Skeletal muscle cell (primary cell): ENCODE data around the gene CAPN11.
A peak's percentile ranks its signal among the peaks of the same experiment; 100 is the strongest.

Source experiments
- DNase-seq: peaks from one replicate; pipeline ENCODE4 v3.0.0-alpha.2; 2010; ENCODE audit warnings: low read depth
- H3K4me3 ChIP-seq: 2 replicates; pipeline ENCODE4 v1.5.1; 2011; ENCODE audit warnings: low read depth, mild to moderate bottlenecking, control low read depth, low read length, moderate library complexity

The CAPN11 gene

GRCh38 chr6:44158770-44159228, at the start of gene CAPN11:
TSS of gene CAPN11 (plus strand) at chr6:44158820. CDS start at chr6:44158849, 29 bp downstream.
- no peak for DNase-seq

GRCh38 chr6:44109212-44109611, 49.4 kb upstream of the CAPN11 start:
- no peak for DNase-seq
- H3K4me3 ChIP-seq: no peak overlapping the region

More at GRCh38 chr6:44158770-44159228, at the start of gene CAPN11:
- H3K4me3 ChIP-seq: no peak within 1 kb of the TSS

GRCh38 chr6:44110005-44110676, 48.5 kb upstream of the CAPN11 start:
- no peak overlapping the region for H3K4me3 ChIP-seq
- DNase-seq: no peak

GRCh38 chr6:44110966-44111365, 47.7 kb upstream of the CAPN11 start:
- DNase-seq: no peak
- H3K4me3 ChIP-seq: no peak overlapping the region

GRCh38 chr6:44111434-44112417, 46.9 kb upstream of the CAPN11 start:
- DNase-seq: no peak
- no peak overlapping the region for H3K4me3 ChIP-seq

- DNase-seq: no peak
- no peak overlapping the region for H3K4me3 ChIP-seq
Observed at GRCh38 chr6:44113414-44113813, 45.2 kb upstream of the CAPN11 start.

- no peak overlapping the region for H3K4me3 ChIP-seq
- no peak for DNase-seq
Observed at GRCh38 chr6:44115866-44116265, 42.8 kb upstream of the CAPN11 start.

- DNase-seq: peak; percentile 58
- H3K4me3 ChIP-seq: no peak overlapping the region
Observed at GRCh38 chr6:44116641-44117382, 41.8 kb upstream of the CAPN11 start.

GRCh38 chr6:44117397-44118128, 41.1 kb upstream of the CAPN11 start:
- no peak overlapping the region for H3K4me3 ChIP-seq
- DNase-seq: no peak

- H3K4me3 ChIP-seq: no peak overlapping the region
- DNase-seq: no peak
Observed at GRCh38 chr6:44119704-44120262, 38.8 kb upstream of the CAPN11 start.

- H3K4me3 ChIP-seq: no peak overlapping the region
- DNase-seq: no peak
Observed at GRCh38 chr6:44120692-44121443, 37.8 kb upstream of the CAPN11 start.

- no peak overlapping the region for H3K4me3 ChIP-seq
- no peak for DNase-seq
Observed at GRCh38 chr6:44122801-44123200, 35.8 kb upstream of the CAPN11 start.

- DNase-seq: no peak
- no peak overlapping the region for H3K4me3 ChIP-seq
Observed at GRCh38 chr6:44123544-44123943, 35.1 kb upstream of the CAPN11 start.

- DNase-seq: peak; percentile 65
- peak overlapping the region; percentile 73 for H3K4me3 ChIP-seq
Observed at GRCh38 chr6:44126320-44127149, 32.1 kb upstream of the CAPN11 start.

GRCh38 chr6:44127186-44128019, 31.2 kb upstream of the CAPN11 start, which contains the start of the genes MRPL14 and TMEM63B:
TSS of gene MRPL14 (minus strand) at chr6:44127452. CDS start at chr6:44116611, 10,841 bp downstream.
TSS of gene TMEM63B (plus strand) at chr6:44127554. CDS start at chr6:44134585, 7,031 bp downstream.
- DNase-seq: peak; percentile 63
- H3K4me3 ChIP-seq: peak within 1 kb of the TSS; percentile 87
